ENCODE measurements around the gene DESI1. TPM values are rescaled to one million over a fixed set of nuclear protein-coding genes. Genes with fewer than 3 reads are reported as not detected.

DESI1 gene
- polyA plus RNA-seq, 1 donor from 2014 or later, result 27.5 TPM

- Histone ChIP-seq H3K27me3 (ENCODE audit: insufficient read depth, low read depth, low read length) (no peaks in the 10 kb centered on the region), H3K9me2 (ENCODE audit: insufficient read depth, low read length) (no peaks in the 10 kb centered on the region), H3F3A (ENCODE audit: insufficient read depth, low read length, poor library complexity, severe bottlenecking) (no peaks in the 10 kb centered on the region), H3K4me3 (ENCODE audit: low read length) (no peak overlapping the region), H3K36me3 (ENCODE audit: insufficient read depth, low read length) (no peaks in the 10 kb centered on the region), H3K79me2 (replicated peaks; ENCODE audit: insufficient read depth, low read length) (no peaks in the 10 kb centered on the region), H3K9me3 (ENCODE audit: low read length) (no peaks in the 10 kb centered on the region), H3K4me2 (ENCODE audit: low read length) (no peak overlapping the region), H3K9ac (ENCODE audit: low read length) (no peak overlapping the region), H3K27ac (ENCODE audit: low read length) (no peak overlapping the region), H2AFZ (ENCODE audit: low read depth, low read length) (no peak overlapping the region), H4K20me1 (ENCODE audit: insufficient read depth) (no peaks in the 10 kb centered on the region)
- no peak for TF ChIP-seq EZH2 (IDR thresholded peaks at IDR 0.05; ENCODE audit: borderline replicate concordance, insufficient read depth, low read length, poor library complexity, severe bottlenecking)
- no peak for TF ChIP-seq EP300 (conservative IDR thresholded peaks at IDR 0.05; ENCODE audit: poor library complexity, severe bottlenecking)
- no peak for TF ChIP-seq TAF1 (IDR thresholded peaks at IDR 0.05; ENCODE audit: low read depth)
- no peak for TF ChIP-seq REST (IDR thresholded peaks at IDR 0.05; ENCODE audit: borderline replicate concordance)
- no peak for TF ChIP-seq POLR2AphosphoS5 (IDR thresholded peaks at IDR 0.05)
- TF ChIP-seq MXI1 (conservative IDR thresholded peaks at IDR 0.05; ENCODE audit: poor library complexity, severe bottlenecking), result no peak
Observed at GRCh38 chr22:41550952-41551491, 69.8 kb downstream of the DESI1 start.

- Histone ChIP-seq H3K9me2 (ENCODE audit: insufficient read depth, low read length) (no peaks in the 10 kb centered on the region), H3K9ac (ENCODE audit: low read length) (no peak overlapping the region), H4K20me1 (ENCODE audit: insufficient read depth) (no peaks in the 10 kb centered on the region), H3K4me2 (ENCODE audit: low read length) (no peak overlapping the region), H3K27me3 (ENCODE audit: insufficient read depth, low read depth, low read length) (no peaks in the 10 kb centered on the region), H3K9me3 (ENCODE audit: low read length) (no peaks in the 10 kb centered on the region), H2AFZ (ENCODE audit: low read depth, low read length) (no peak overlapping the region), H3K27ac (ENCODE audit: low read length) (no peak overlapping the region), H3F3A (ENCODE audit: insufficient read depth, low read length, poor library complexity, severe bottlenecking) (no peaks in the 10 kb centered on the region), H3K4me3 (ENCODE audit: low read length) (no peak overlapping the region), H3K79me2 (replicated peaks; ENCODE audit: insufficient read depth, low read length) (peaks cover 2% of the 10 kb centered on the region), H3K36me3 (ENCODE audit: insufficient read depth, low read length) (no peaks in the 10 kb centered on the region)
- TF ChIP-seq MXI1 (conservative IDR thresholded peaks at IDR 0.05; ENCODE audit: poor library complexity, severe bottlenecking) (no peak), SMC3 (conservative IDR thresholded peaks at IDR 0.05; ENCODE audit: poor library complexity) (no peak), RAD21 (conservative IDR thresholded peaks at IDR 0.05) (no peak), EP300 (conservative IDR thresholded peaks at IDR 0.05; ENCODE audit: poor library complexity, severe bottlenecking) (no peak), EZH2 (IDR thresholded peaks at IDR 0.05; ENCODE audit: borderline replicate concordance, insufficient read depth, low read length, poor library complexity, severe bottlenecking) (no peak), REST (IDR thresholded peaks at IDR 0.05; ENCODE audit: borderline replicate concordance) (no peak), POLR2AphosphoS5 (IDR thresholded peaks at IDR 0.05) (no peak), TAF1 (IDR thresholded peaks at IDR 0.05; ENCODE audit: low read depth) (no peak), CTCF (IDR thresholded peaks at IDR 0.05; ENCODE audit: poor library complexity, severe bottlenecking) (no peak)
Observed at GRCh38 chr22:41548830-41549211, 72.0 kb downstream of the DESI1 start.

Measured in neural cell (in vitro differentiated cells).